ENCODE measurements around the gene SDK1.

- no peak for TF ChIP-seq EZH2phosphoT487 (IDR thresholded peaks at IDR 0.05; ENCODE audit: insufficient read depth, low read depth)
- TF ChIP-seq EZH2 (IDR thresholded peaks at IDR 0.05; ENCODE audit: insufficient read depth, poor library complexity, severe bottlenecking), result no peak
Observed at GRCh38 chr7:4191046-4191445, 890.0 kb downstream of the SDK1 start.

All from GM23248 (cell line).